Panc1 (cell line): ENCODE results near the gene NBPF1. TPM values are rescaled to one million over a fixed set of nuclear protein-coding genes. Genes with fewer than 3 reads are reported as not detected.
"Not testable (repeated sequence)": the region's sequence is repeated elsewhere in the genome, so short reads cannot be mapped to it uniquely, and the experiment has no call there.

Source experiments
- ATAC-seq: fragments of 200-7000 bp; cut with Tn5 transposase; 2 replicates; pipeline ENCODE4 v1.9.1; 2020; ENCODE audit warnings: mild to moderate bottlenecking, moderate library complexity
- BruUV-seq: library from RNA; stranded (reverse); fragments of 400-500 nt; replicated peaks from 2 replicates; lab custom pipeline; 2021; lab: Mats Ljungman, UMichigan
- CTCF ChIA-PET: fragments of 300-600 bp; sonication (Branson Sonifier 250); formaldehyde crosslinking; loops from one replicate; lab custom pipeline; 2022; ENCODE audit warnings: antibody characterized with exemption; lab: Charles Lee
- POLR2A ChIA-PET: fragments of 300-600 bp; sonication (Branson Sonifier 250); formaldehyde crosslinking; loops from one replicate; lab custom pipeline; 2022; ENCODE audit warnings: antibody characterized with exemption; lab: Charles Lee
- DNase-seq: peaks from one replicate; pipeline ENCODE4 v3.0.0-alpha.2; 2010; ENCODE audit warnings: low read depth, low spot score
- H3K27ac ChIP-seq: 2 replicates; pipeline ENCODE4 v1.5.1; 2011; ENCODE audit warnings: mild to moderate bottlenecking, low read length, inconsistent platforms
- H3K27me3 ChIP-seq: fragments of 200-500 bp; sonication (Bioruptor generic); 2 replicates; pipeline ENCODE4 v1.6.0; 2014; ENCODE audit warnings: low read length, inconsistent platforms; ENCODE audit not compliant: control insufficient read depth, insufficient read depth
- H3K36me3 ChIP-seq: fragments of 200-500 bp; sonication (Bioruptor generic); 2 replicates; pipeline ENCODE4 v1.5.1; 2014; ENCODE audit warnings: inconsistent platforms, mild to moderate bottlenecking, low read length, moderate library complexity; ENCODE audit not compliant: control insufficient read depth, insufficient read depth
- H3K4me1 ChIP-seq: 2 replicates; pipeline ENCODE4 v1.5.1; 2011; ENCODE audit warnings: inconsistent platforms, mild to moderate bottlenecking, low read length, moderate library complexity; ENCODE audit not compliant: control insufficient read depth, insufficient read depth
- H3K4me3 ChIP-seq, 2 experiments: 2 replicates each; pipeline ENCODE4 v1.5.1; 2011 to 2012; ENCODE audit warnings: low read depth in 2 of 2, low read length in 2 of 2, mild to moderate bottlenecking in 2 of 2, inconsistent platforms in 1 of 2, moderate library complexity in 1 of 2
- H3K9me3 ChIP-seq: fragments of 200-500 bp; sonication (Bioruptor generic); 2 replicates; pipeline ENCODE4 v1.5.1; 2014; ENCODE audit warnings: low read depth, mild to moderate bottlenecking, inconsistent platforms, low read length, moderate library complexity; ENCODE audit not compliant: control insufficient read depth, insufficient read depth
- POLR2AphosphoS5 ChIP-seq: IDR thresholded peaks from 2 replicates; pipeline ENCODE4 v1.6.1; 2012; ENCODE audit warnings: mild to moderate bottlenecking, low read depth, low read length, moderate library complexity
- SIN3A ChIP-seq: IDR thresholded peaks from 2 replicates; pipeline ENCODE4 v1.6.1; 2012; ENCODE audit warnings: low read depth, mild to moderate bottlenecking, low read length, moderate library complexity, borderline replicate concordance; ENCODE audit not compliant: insufficient read depth
- TCF7L2 ChIP-seq: IDR thresholded peaks from 2 replicates; pipeline ENCODE4 v1.6.1; 2011; ENCODE audit warnings: mild to moderate bottlenecking, low read depth, low read length, inconsistent platforms
- in situ Hi-C: cut with HindIII; loops from 2 replicates; pipeline ENCODE4 v1.10.0; 2016; ENCODE audit warnings: low sequenced_read_pairs, low pct_unique_long_range_greater_than_20kb
- intact Hi-C: fragments of 100-400 bp; cut with micrococcal nuclease; formaldehyde crosslinking; loops from one replicate; pipeline ENCODE4 v1.10.0; 2022; ENCODE audit not compliant: unreplicated experiment
- total RNA-seq: library from RNA; stranded (reverse); gene quantifications from one replicate; pipeline ENCODE4 v1.2.1, GENCODE V29; 2021; ENCODE audit not compliant: unreplicated experiment
- TF ChIP-seq, protein P1 (sequence below): fragments of 450-650 bp; IDR thresholded peaks from 2 replicates; pipeline ENCODE4 v1.5.1; 2017; ENCODE audit warnings: mild to moderate bottlenecking
- TF ChIP-seq, protein P2 (sequence below), 2 experiments: IDR thresholded peaks; 2 replicates each; pipeline ENCODE4 v1.6.1; 2011 to 2012; ENCODE audit warnings: low read depth in 2 of 2, control low read depth in 1 of 2, low read length in 1 of 2, mild to moderate bottlenecking in 1 of 2, moderate library complexity in 1 of 2; ENCODE audit not compliant: insufficient read depth in 1 of 2

NBPF1 gene
- total RNA-seq, 1 experiment from 2014 or later = 73.2 TPM

- H3K4me3 ChIP-seq, H3K4me1 ChIP-seq, H3K27me3 ChIP-seq, in situ Hi-C loops, H3K36me3 ChIP-seq, BruUV-seq, H3K9me3 ChIP-seq, ATAC-seq, intact Hi-C loops, POLR2A ChIA-PET, CTCF ChIA-PET, DNase-seq, H3K27ac ChIP-seq: not testable (repeated sequence)
Observed at GRCh38 chr1:16632044-16632850, 18.9 kb upstream of the NBPF1 start.

- in situ Hi-C loops (no loop called here), intact Hi-C loops (no loop called here)
- no peaks in the 10 kb centered on the region for H3K27me3 ChIP-seq
- BruUV-seq = no TSS peak
- ATAC-seq = peak; percentile 3; the same call in 1 of the 2 replicates
- ChIA-PET POLR2A (interaction anchor here (0.6 kb wide), 1 partner anchor 263 kb away, joined by 3 read pairs; no protein-coding TSS in a partner anchor), CTCF (no interaction called here)
- TF ChIP-seq, protein P1, sequence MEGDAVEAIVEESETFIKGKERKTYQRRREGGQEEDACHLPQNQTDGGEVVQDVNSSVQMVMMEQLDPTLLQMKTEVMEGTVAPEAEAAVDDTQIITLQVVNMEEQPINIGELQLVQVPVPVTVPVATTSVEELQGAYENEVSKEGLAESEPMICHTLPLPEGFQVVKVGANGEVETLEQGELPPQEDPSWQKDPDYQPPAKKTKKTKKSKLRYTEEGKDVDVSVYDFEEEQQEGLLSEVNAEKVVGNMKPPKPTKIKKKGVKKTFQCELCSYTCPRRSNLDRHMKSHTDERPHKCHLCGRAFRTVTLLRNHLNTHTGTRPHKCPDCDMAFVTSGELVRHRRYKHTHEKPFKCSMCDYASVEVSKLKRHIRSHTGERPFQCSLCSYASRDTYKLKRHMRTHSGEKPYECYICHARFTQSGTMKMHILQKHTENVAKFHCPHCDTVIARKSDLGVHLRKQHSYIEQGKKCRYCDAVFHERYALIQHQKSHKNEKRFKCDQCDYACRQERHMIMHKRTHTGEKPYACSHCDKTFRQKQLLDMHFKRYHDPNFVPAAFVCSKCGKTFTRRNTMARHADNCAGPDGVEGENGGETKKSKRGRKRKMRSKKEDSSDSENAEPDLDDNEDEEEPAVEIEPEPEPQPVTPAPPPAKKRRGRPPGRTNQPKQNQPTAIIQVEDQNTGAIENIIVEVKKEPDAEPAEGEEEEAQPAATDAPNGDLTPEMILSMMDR = no peak
- TF ChIP-seq TCF7L2 (no peak), SIN3A (no peak), POLR2AphosphoS5 (no peak)
- TF ChIP-seq, protein P2, sequence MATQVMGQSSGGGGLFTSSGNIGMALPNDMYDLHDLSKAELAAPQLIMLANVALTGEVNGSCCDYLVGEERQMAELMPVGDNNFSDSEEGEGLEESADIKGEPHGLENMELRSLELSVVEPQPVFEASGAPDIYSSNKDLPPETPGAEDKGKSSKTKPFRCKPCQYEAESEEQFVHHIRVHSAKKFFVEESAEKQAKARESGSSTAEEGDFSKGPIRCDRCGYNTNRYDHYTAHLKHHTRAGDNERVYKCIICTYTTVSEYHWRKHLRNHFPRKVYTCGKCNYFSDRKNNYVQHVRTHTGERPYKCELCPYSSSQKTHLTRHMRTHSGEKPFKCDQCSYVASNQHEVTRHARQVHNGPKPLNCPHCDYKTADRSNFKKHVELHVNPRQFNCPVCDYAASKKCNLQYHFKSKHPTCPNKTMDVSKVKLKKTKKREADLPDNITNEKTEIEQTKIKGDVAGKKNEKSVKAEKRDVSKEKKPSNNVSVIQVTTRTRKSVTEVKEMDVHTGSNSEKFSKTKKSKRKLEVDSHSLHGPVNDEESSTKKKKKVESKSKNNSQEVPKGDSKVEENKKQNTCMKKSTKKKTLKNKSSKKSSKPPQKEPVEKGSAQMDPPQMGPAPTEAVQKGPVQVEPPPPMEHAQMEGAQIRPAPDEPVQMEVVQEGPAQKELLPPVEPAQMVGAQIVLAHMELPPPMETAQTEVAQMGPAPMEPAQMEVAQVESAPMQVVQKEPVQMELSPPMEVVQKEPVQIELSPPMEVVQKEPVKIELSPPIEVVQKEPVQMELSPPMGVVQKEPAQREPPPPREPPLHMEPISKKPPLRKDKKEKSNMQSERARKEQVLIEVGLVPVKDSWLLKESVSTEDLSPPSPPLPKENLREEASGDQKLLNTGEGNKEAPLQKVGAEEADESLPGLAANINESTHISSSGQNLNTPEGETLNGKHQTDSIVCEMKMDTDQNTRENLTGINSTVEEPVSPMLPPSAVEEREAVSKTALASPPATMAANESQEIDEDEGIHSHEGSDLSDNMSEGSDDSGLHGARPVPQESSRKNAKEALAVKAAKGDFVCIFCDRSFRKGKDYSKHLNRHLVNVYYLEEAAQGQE (IDR thresholded peaks at IDR 0.05; ENCODE audit: insufficient read depth in 1 of 2, low read depth in 2 of 2, low read length in 1 of 2) = no peak
- peaks cover 4% of the 10 kb centered on the region; the same call in 1 of the 2 replicates for H3K36me3 ChIP-seq
- H3K9me3 ChIP-seq = no peaks in the 10 kb centered on the region
- H3K4me1 ChIP-seq = no peaks in the 10 kb centered on the region
- no peak for DNase-seq
- H3K4me3 ChIP-seq = no peak overlapping the region
- H3K27ac ChIP-seq = no peak overlapping the region
Observed at GRCh38 chr1:16631248-16632043, 18.1 kb upstream of the NBPF1 start.
